ENCODE measurements around the gene SNAP25. TPM values are rescaled to one million over a fixed set of nuclear protein-coding genes. Genes with fewer than 3 reads are reported as not detected.

The SNAP25 gene
- total and polyA plus RNA-seq, 2 donors (not counting 1 experiment from before 2014, with no cell fraction given), result 0.27 TPM; not detected in 1

DNA sequence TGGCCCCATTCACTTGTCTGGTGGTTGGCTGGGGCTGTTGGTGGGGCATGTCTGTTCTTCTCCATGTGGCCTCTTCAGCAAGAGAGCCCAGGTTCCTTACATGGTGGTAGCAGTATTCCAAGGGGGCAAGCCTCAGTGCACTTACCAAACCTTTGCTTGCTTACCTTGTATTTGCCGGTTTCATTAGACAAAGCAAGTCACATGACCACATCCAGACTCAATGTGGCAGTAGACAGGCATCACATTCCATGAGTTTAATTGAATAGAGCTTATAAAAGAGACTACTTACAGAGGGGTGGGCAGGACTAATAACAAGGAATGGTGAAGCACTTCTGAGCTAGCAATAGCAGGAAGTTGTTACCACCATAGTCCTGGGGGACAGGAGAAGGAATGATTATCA is 78.6 kb downstream of the SNAP25 start:
- no peak overlapping the region for H3K9ac ChIP-seq (ENCODE audit: low read length)
- CTCF ChIA-PET, result no interaction called here

DNA sequence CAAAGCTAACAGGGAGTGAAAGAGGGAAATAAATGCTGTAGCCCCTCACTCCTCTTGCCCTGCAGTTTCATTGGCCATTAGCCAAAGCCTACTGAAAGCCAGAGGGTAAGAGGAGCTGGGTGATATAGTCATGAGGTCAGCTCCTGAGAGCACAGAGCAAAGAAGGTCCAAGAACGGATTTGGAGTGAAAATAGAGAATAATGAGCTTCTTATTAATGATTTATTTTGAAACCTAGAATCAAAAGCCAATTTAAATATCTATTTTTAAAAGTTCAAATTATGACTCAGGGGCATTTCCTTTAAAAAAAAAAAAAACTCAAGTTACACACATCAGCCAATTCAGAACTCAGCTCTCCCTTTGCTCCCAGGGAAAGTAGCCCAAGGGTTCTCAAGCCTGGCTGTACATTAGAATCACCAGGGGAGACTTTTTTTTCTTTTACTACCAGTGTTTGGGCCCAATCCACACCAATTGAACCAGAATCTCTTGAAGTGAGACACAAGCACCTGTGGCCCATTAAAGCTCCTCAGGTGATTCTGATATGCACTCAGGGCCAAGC is 79.1 kb downstream of the SNAP25 start:
- no peak overlapping the region for H3K9ac ChIP-seq (ENCODE audit: low read length)
- WGBS (ENCODE audit: insufficient coverage), result no CpG with 5 or more reads among the region's 1 CpG
- no peak overlapping the region for H3K4me3 Mint-ChIP-seq
- ChIA-PET POLR2A (no interaction called here), CTCF (no interaction called here)
- peaks cover 3% of the 10 kb centered on the region for H3K27me3 Mint-ChIP-seq
- no peaks in the 10 kb centered on the region for H4K20me1 ChIP-seq (ENCODE audit: control insufficient read depth, insufficient read depth, low read length, poor library complexity, severe bottlenecking)
- DNase-seq (no peak), ATAC-seq (ENCODE audit: low read depth) (no peak)
- H3K9me3 ChIP-seq (ENCODE audit: control extremely low read depth in 1 of 3, control insufficient read depth in 2 of 3, insufficient read depth in 1 of 3, low read length in 2 of 3), result no peaks in the 10 kb centered on the region
- no peak overlapping the region for H3K4me2 ChIP-seq (replicated peaks; ENCODE audit: low read depth, low read length, poor library complexity, severe bottlenecking)
- H3K4me3 ChIP-seq (ENCODE audit: control extremely low read depth in 1 of 5, extremely low read depth in 1 of 5, insufficient read depth in 1 of 5, low read depth in 2 of 5, low read length in 4 of 5), result no peak overlapping the region
- no peaks in the 10 kb centered on the region for H3K4me1 Mint-ChIP-seq
- intact Hi-C loops (cut with micrococcal nuclease), result no loop called here
- no peaks in the 10 kb centered on the region for H3K36me3 ChIP-seq (replicated peaks in 1 of 2; ENCODE audit: control extremely low read depth in 1 of 2, control insufficient read depth in 1 of 2, extremely low read depth in 1 of 2, insufficient read depth in 2 of 2, low read length in 1 of 2)
- no peak overlapping the region for H2AFZ ChIP-seq (ENCODE audit: insufficient read depth, low read depth, low read length, poor library complexity, severe bottlenecking)
- H3K27ac ChIP-seq (ENCODE audit: low read length in 2 of 2), result no peak overlapping the region
- H3K79me2 ChIP-seq (ENCODE audit: control insufficient read depth, insufficient read depth, low read length), result no peaks in the 10 kb centered on the region
- no peaks in the 10 kb centered on the region for H3K27me3 ChIP-seq (replicated peaks in 1 of 4; ENCODE audit: control extremely low read depth in 1 of 4, control insufficient read depth in 3 of 4, insufficient read depth in 4 of 4, low read length in 3 of 4)
- H3K9me3 Mint-ChIP-seq (ENCODE audit: insufficient read depth), result no peaks in the 10 kb centered on the region
- H3K4me1 ChIP-seq (ENCODE audit: control insufficient read depth in 2 of 2, insufficient read depth in 2 of 2, low read length in 2 of 2), result no peaks in the 10 kb centered on the region
- TF ChIP-seq EZH2 (IDR thresholded peaks at IDR 0.05; ENCODE audit: borderline replicate concordance, insufficient read depth, low read depth, low read length, poor library complexity, severe bottlenecking), result no peak
- TF ChIP-seq, protein P1, sequence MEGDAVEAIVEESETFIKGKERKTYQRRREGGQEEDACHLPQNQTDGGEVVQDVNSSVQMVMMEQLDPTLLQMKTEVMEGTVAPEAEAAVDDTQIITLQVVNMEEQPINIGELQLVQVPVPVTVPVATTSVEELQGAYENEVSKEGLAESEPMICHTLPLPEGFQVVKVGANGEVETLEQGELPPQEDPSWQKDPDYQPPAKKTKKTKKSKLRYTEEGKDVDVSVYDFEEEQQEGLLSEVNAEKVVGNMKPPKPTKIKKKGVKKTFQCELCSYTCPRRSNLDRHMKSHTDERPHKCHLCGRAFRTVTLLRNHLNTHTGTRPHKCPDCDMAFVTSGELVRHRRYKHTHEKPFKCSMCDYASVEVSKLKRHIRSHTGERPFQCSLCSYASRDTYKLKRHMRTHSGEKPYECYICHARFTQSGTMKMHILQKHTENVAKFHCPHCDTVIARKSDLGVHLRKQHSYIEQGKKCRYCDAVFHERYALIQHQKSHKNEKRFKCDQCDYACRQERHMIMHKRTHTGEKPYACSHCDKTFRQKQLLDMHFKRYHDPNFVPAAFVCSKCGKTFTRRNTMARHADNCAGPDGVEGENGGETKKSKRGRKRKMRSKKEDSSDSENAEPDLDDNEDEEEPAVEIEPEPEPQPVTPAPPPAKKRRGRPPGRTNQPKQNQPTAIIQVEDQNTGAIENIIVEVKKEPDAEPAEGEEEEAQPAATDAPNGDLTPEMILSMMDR (IDR thresholded peaks at IDR 0.05), result no peak
- H3K27ac Mint-ChIP-seq, result no peak overlapping the region

More for the DNA sequence above, 78.6 kb downstream of the SNAP25 start:
- TF ChIP-seq, protein P1 (IDR thresholded peaks at IDR 0.05), result no peak
- no peak for TF ChIP-seq EZH2 (IDR thresholded peaks at IDR 0.05; ENCODE audit: borderline replicate concordance, insufficient read depth, low read depth, low read length, poor library complexity, severe bottlenecking)
- Histone ChIP-seq H3K36me3 (replicated peaks in 1 of 2; ENCODE audit: control extremely low read depth in 1 of 2, control insufficient read depth in 1 of 2, extremely low read depth in 1 of 2, insufficient read depth in 2 of 2, low read length in 1 of 2) (no peaks in the 10 kb centered on the region), H4K20me1 (ENCODE audit: control insufficient read depth, insufficient read depth, low read length, poor library complexity, severe bottlenecking) (no peaks in the 10 kb centered on the region), H3K79me2 (ENCODE audit: control insufficient read depth, insufficient read depth, low read length) (no peaks in the 10 kb centered on the region), H3K4me1 (ENCODE audit: control insufficient read depth in 2 of 2, insufficient read depth in 2 of 2, low read length in 2 of 2) (no peaks in the 10 kb centered on the region), H3K9me3 (ENCODE audit: control extremely low read depth in 1 of 3, control insufficient read depth in 2 of 3, insufficient read depth in 1 of 3, low read length in 2 of 3) (no peaks in the 10 kb centered on the region), H2AFZ (ENCODE audit: insufficient read depth, low read depth, low read length, poor library complexity, severe bottlenecking) (no peak overlapping the region), H3K27me3 (replicated peaks in 1 of 4; ENCODE audit: control extremely low read depth in 1 of 4, control insufficient read depth in 3 of 4, insufficient read depth in 4 of 4, low read length in 3 of 4) (no peaks in the 10 kb centered on the region), H3K4me3 (ENCODE audit: control extremely low read depth in 1 of 5, extremely low read depth in 1 of 5, insufficient read depth in 1 of 5, low read depth in 2 of 5, low read length in 4 of 5) (no peak overlapping the region), H3K27ac (ENCODE audit: low read length in 2 of 2) (no peak overlapping the region), H3K4me2 (replicated peaks; ENCODE audit: low read depth, low read length, poor library complexity, severe bottlenecking) (no peak overlapping the region)
- POLR2A ChIA-PET, result no interaction called here
- peaks cover 3% of the 10 kb centered on the region for H3K27me3 Mint-ChIP-seq
- no peaks in the 10 kb centered on the region for H3K4me1 Mint-ChIP-seq
- no peak overlapping the region for H3K4me3 Mint-ChIP-seq
- no peak overlapping the region for H3K27ac Mint-ChIP-seq
- DNase-seq (no peak), ATAC-seq (ENCODE audit: low read depth) (no peak)
- intact Hi-C loops (cut with micrococcal nuclease), result no loop called here
- H3K9me3 Mint-ChIP-seq (ENCODE audit: insufficient read depth), result no peaks in the 10 kb centered on the region
- no CpG with 5 or more reads among the region's 1 CpG for WGBS (ENCODE audit: insufficient coverage)

Data from B cell (primary cell).